Measurements from ENCODE around the gene PIK3R3.

Gene PIK3R3

DNA sequence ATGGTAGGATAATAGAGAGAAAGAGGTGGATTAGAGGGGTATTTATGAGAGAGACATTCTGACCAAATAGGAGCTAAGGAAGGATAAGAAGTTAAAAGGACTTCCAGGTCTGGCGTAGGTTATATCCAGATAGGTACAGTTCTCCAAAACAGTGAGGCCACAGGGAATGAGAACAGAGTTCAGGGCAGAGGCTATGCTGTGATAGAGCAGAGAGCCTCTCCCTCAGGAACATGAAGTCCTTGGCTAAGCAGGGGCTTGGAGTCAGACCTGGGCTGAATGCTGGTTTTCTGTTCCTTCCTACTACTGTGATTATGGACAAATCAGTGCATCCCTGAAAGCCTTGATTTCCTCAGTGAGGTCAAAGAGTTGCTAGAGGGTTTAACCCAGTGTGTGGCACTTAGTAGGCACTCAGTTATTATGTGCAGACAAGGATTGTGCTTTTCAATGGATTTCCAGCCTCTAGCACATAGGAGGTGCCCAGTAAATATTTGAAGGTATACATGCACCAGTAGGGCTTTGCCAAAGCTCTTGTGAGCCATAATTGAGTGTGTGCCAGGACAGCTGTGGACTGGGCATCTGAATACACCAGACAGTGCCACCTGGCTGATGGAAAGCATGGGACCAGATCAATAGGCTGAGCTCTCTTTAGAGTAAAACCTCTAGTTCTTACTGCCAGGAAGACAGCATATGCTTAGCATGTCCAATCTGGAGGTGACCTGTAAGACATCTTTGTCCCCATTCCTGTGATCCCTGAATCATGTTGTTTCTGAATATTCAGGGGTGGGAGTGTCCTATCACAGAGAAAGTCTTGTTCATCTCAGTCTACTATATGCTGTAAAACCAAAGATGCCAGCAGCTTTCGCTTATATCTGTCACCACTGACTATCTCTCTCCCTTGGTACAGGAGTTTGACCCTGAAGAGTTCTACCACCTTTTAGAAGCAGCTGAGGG is 111.1 kb downstream of the PIK3R3 start:
- no peak for TF ChIP-seq CTCF (conservative IDR thresholded peaks at IDR 0.05; ENCODE audit: control insufficient read depth, insufficient read depth, low read depth, low read length)
- no peak for DNase-seq (ENCODE audit: low read depth)
- H3K4me3 ChIP-seq (ENCODE audit: control insufficient read depth, low read depth, low read length), result no peak overlapping the region

DNA sequence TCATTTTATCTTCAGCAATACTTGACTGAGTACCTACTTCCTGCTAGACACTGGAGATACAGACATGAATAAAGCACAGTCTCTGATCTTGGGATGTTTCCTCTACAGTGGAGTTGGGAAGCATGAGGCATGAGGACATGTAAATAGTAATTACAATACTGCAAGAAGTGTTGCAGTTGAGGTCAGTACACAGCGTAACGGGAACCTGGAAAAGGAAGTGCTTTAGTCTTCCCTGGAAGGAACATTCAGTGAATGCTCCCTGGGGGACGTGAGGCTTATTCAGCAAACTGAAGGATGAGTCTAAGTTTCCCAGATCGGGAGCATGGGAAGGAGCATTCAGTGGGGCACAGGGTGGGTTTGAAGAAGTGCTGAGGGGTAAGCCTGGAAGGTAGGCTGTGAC is 112.4 kb downstream of the PIK3R3 start:
- no peak overlapping the region for H3K4me3 ChIP-seq (ENCODE audit: control insufficient read depth, low read depth, low read length)
- peak; percentile 69 for DNase-seq (ENCODE audit: low read depth)
- no peak for TF ChIP-seq CTCF (conservative IDR thresholded peaks at IDR 0.05; ENCODE audit: control insufficient read depth, insufficient read depth, low read depth, low read length)

GRCh38 chr1:46019348-46019747 is 113.1 kb downstream of the PIK3R3 start:
- TF ChIP-seq CTCF (conservative IDR thresholded peaks at IDR 0.05; ENCODE audit: control insufficient read depth, insufficient read depth, low read depth, low read length), result no peak
- no peak overlapping the region for H3K4me3 ChIP-seq (ENCODE audit: control insufficient read depth, low read depth, low read length)
- no peak for DNase-seq (ENCODE audit: low read depth)

DNA sequence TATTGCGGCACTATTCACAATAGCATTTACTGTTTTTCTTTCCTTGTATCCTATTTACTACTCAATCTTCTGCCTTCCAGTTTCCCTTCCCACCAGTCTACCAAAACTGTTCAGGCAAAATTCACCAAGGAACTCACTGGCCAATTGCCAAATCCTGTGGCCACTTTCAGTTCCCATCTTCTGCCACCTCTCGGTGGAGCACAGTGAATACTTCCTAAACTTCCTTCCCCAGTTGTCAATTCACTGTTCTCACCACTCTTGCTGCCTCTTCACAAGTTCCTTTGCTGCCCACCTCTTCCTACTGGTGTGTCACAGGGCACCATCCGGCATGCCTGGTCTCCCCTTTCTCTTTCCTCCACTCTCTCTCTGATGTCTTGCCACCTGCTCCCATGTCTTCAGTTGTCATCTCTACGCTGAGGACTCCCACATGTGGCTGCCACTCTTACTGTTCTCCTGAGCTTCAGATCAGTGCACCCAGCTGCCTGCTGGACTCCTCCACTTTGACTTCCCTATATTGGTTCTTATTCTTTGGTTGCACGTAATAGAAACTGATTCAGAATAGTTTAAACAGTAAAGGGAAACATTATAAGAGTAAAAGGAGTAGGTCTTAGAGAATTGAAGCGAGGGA is 114.4 kb downstream of the PIK3R3 start:
- no peak for DNase-seq (ENCODE audit: low read depth)
- no peak for TF ChIP-seq CTCF (conservative IDR thresholded peaks at IDR 0.05; ENCODE audit: control insufficient read depth, insufficient read depth, low read depth, low read length)
- H3K4me3 ChIP-seq (ENCODE audit: control insufficient read depth, low read depth, low read length), result no peak overlapping the region

- H3K4me3 ChIP-seq (ENCODE audit: control insufficient read depth, low read depth, low read length), result no peak overlapping the region
- peak; percentile 10 for DNase-seq (ENCODE audit: low read depth)
- no peak for TF ChIP-seq CTCF (conservative IDR thresholded peaks at IDR 0.05; ENCODE audit: control insufficient read depth, insufficient read depth, low read depth, low read length)
Observed at GRCh38 chr1:46013581-46013980, 118.8 kb downstream of the PIK3R3 start.

- DNase-seq (ENCODE audit: low read depth), result no peak
- H3K4me3 ChIP-seq (ENCODE audit: control insufficient read depth, low read depth, low read length), result no peak overlapping the region
- no peak for TF ChIP-seq CTCF (conservative IDR thresholded peaks at IDR 0.05; ENCODE audit: control insufficient read depth, insufficient read depth, low read depth, low read length)
Observed at GRCh38 chr1:46012236-46012635, 120.2 kb downstream of the PIK3R3 start.

Data from fibroblast of mammary gland (primary cell).